HepG2 (cell line): ENCODE results near the gene RNASE7. TPM values are rescaled to one million over a fixed set of nuclear protein-coding genes. Genes with fewer than 3 reads are reported as not detected.

Experiments
- CBX1 ChIP-seq: IDR thresholded peaks from one replicate; pipeline ENCODE4 v1.6.1; 2016; ENCODE audit warnings: antibody characterized with exemption, low read depth
- HNRNPLL ChIP-seq: fragments of 200-400 bp; formaldehyde crosslinking; IDR thresholded peaks from 2 replicates; pipeline ENCODE4 v1.6.1; 2017; ENCODE audit warnings: mild to moderate bottlenecking, low read depth, low read length; ENCODE audit not compliant: poor library complexity, severe bottlenecking
- LCORL ChIP-seq, 2 experiments: fragments of 450-650 bp in 1 of 2; sonication (generic) in 1 of 2; formaldehyde crosslinking in 1 of 2; IDR thresholded peaks; 2 replicates each; pipeline versions ENCODE4 v1.5.0 to v1.6.1; 2017 to 2020; ENCODE audit warnings: antibody characterized with exemption in 1 of 2, missing genetic modification reagents in 1 of 2
- RFX5 ChIP-seq: IDR thresholded peaks from 2 replicates; pipeline ENCODE4 v1.6.1; 2011; ENCODE audit warnings: low read depth, low read length, improper control_type of control experiment
- TRIM24 ChIP-seq: sonication (generic); formaldehyde crosslinking; IDR thresholded peaks from 2 replicates; pipeline ENCODE4 v1.8.0; 2022; ENCODE audit warnings: mild to moderate bottlenecking, missing genetic modification reagents
- WIZ ChIP-seq: sonication (generic); formaldehyde crosslinking; IDR thresholded peaks from 2 replicates; pipeline ENCODE4 v1.5.1; 2020; ENCODE audit warnings: mild to moderate bottlenecking, missing genetic modification reagents
- XRCC5 ChIP-seq: fragments of 200-400 bp; formaldehyde crosslinking; optimal IDR thresholded peaks from 2 replicates; pipeline ENCODE3; 2017; ENCODE audit warnings: mild to moderate bottlenecking, low read length
- ZNF142 ChIP-seq: sonication (generic); formaldehyde crosslinking; IDR thresholded peaks from 2 replicates; pipeline ENCODE4 v1.4.0; 2020; ENCODE audit warnings: missing genetic modification reagents
- ZNF143 ChIP-seq: sonication (generic); formaldehyde crosslinking; IDR thresholded peaks from 2 replicates; pipeline ENCODE4 v1.4.0; 2020; ENCODE audit warnings: missing genetic modification reagents
- ZNF20 ChIP-seq: sonication (generic); formaldehyde crosslinking; IDR thresholded peaks from 2 replicates; pipeline ENCODE4 v1.4.0; 2020; ENCODE audit warnings: mild to moderate bottlenecking, moderate library complexity, missing genetic modification reagents
- ZNF235 ChIP-seq: sonication (generic); formaldehyde crosslinking; IDR thresholded peaks from 2 replicates; pipeline ENCODE4 v1.8.1; 2023; ENCODE audit warnings: mild to moderate bottlenecking, missing genetic modification reagents, borderline replicate concordance
- ZNF44 ChIP-seq: sonication (generic); formaldehyde crosslinking; IDR thresholded peaks from 2 replicates; pipeline ENCODE4 v1.5.1; 2020; ENCODE audit warnings: mild to moderate bottlenecking, missing genetic modification reagents
- ZNF546 ChIP-seq: sonication (generic); formaldehyde crosslinking; conservative IDR thresholded peaks from 2 replicates; pipeline ENCODE4 v1.8.1; 2023; ENCODE audit warnings: mild to moderate bottlenecking, missing genetic modification reagents
- ZNF614 ChIP-seq: IDR thresholded peaks from 2 replicates; pipeline ENCODE4 v1.6.1; 2018; ENCODE audit warnings: missing biosample characterization, missing genetic modification reagents, inconsistent platforms, borderline replicate concordance
- ZNF710 ChIP-seq: sonication (generic); formaldehyde crosslinking; IDR thresholded peaks from 2 replicates; pipeline ENCODE4 v1.5.0; 2020; ENCODE audit warnings: mild to moderate bottlenecking, missing genetic modification reagents, borderline replicate concordance
- ZSCAN31 ChIP-seq: sonication (generic); formaldehyde crosslinking; IDR thresholded peaks from 2 replicates; pipeline ENCODE4 v1.5.0; 2020; ENCODE audit warnings: low read depth, mild to moderate bottlenecking, missing genetic modification reagents
- polyA plus RNA-seq, 8 experiments: library from polyadenylated mRNA; depleted of rRNA in 3 of 8; stranded (reverse) in 7 of 8; unstranded in 1 of 8; fragments of >200 nt; fragmentation: Illumina TruSeq in 4 of 8; extraction: Trizol in 4 of 8; gene quantifications; 2 replicates each; pipeline versions ENCODE4 v1.2.1 to v1.2.3, GENCODE V29; 2011 to 2016; ENCODE audit warnings: low read depth in 4 of 8, missing spikeins in 1 of 8, mixed read lengths in 1 of 8; ENCODE audit not compliant: insufficient read depth in 1 of 8
- total RNA-seq, 5 experiments: library from RNA; depleted of rRNA; stranded (reverse); fragments of >200 nt; fragmentation: Illumina TruSeq; extraction: Trizol; gene quantifications; 2 replicates each; pipeline ENCODE4 v1.2.3, GENCODE V29; 2016; ENCODE audit warnings: low read depth in 1 of 5
- TF ChIP-seq, protein P1 (sequence below): sonication (generic); formaldehyde crosslinking; IDR thresholded peaks from 2 replicates; pipeline ENCODE4 v1.4.0; 2020; ENCODE audit warnings: missing genetic modification reagents, borderline replicate concordance

Gene RNASE7
- total and polyA plus RNA-seq, 2 of the 13 experiments (the other 11 are each of a cell fraction or from before 2014, with no cell fraction given): 0.04 TPM; not detected in 1

- TF ChIP-seq, protein P1, sequence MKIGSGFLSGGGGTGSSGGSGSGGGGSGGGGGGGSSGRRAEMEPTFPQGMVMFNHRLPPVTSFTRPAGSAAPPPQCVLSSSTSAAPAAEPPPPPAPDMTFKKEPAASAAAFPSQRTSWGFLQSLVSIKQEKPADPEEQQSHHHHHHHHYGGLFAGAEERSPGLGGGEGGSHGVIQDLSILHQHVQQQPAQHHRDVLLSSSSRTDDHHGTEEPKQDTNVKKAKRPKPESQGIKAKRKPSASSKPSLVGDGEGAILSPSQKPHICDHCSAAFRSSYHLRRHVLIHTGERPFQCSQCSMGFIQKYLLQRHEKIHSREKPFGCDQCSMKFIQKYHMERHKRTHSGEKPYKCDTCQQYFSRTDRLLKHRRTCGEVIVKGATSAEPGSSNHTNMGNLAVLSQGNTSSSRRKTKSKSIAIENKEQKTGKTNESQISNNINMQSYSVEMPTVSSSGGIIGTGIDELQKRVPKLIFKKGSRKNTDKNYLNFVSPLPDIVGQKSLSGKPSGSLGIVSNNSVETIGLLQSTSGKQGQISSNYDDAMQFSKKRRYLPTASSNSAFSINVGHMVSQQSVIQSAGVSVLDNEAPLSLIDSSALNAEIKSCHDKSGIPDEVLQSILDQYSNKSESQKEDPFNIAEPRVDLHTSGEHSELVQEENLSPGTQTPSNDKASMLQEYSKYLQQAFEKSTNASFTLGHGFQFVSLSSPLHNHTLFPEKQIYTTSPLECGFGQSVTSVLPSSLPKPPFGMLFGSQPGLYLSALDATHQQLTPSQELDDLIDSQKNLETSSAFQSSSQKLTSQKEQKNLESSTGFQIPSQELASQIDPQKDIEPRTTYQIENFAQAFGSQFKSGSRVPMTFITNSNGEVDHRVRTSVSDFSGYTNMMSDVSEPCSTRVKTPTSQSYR (CRISPR knock-in tag): no peak
- TF ChIP-seq ZSCAN31 (CRISPR knock-in tag) (no peak), ZNF44 (CRISPR knock-in tag) (no peak), ZNF614 (CRISPR knock-in tag) (no peak), WIZ (CRISPR knock-in tag) (0 out of 2 replicates have a peak, but pooled peaks have one; percentile 73), ZNF20 (no peak), ZNF546 (CRISPR knock-in tag) (0 out of 2 replicates have a peak, but pooled peaks have one; percentile 65), RFX5 (no peak), ZNF142 (no peak), ZNF143 (CRISPR knock-in tag) (no peak), LCORL (IDR thresholded peaks at IDR 0.05) (no peak), LCORL (CRISPR knock-in tag; IDR thresholded peaks at IDR 0.05) (0 out of 2 replicates have a peak, but pooled peaks have one; percentile 11), TRIM24 (CRISPR knock-in tag) (no peak), ZNF710 (CRISPR knock-in tag) (peak; percentile 22; the same call in 1 of the 2 replicates), CBX1 (peak; percentile 58), ZNF235 (CRISPR knock-in tag) (no peak), HNRNPLL (peak; percentile 32), XRCC5 (peak; percentile 25)
Measured at GRCh38 chr14:21090194-21090939, 48.2 kb downstream of the RNASE7 start (continued).
